Brain pericyte (primary cell): ENCODE measurements around the gene IFNL1.
"Not testable (repeated sequence)": the region's sequence is repeated elsewhere in the genome, so short reads cannot be mapped to it uniquely, and the experiment has no call there.

ENCODE experiments used
- DNase-seq: peaks from one replicate; pipeline ENCODE4 v3.0.0-alpha.2; 2012; ENCODE audit warnings: low read depth, low spot score

Gene IFNL1

DNA sequence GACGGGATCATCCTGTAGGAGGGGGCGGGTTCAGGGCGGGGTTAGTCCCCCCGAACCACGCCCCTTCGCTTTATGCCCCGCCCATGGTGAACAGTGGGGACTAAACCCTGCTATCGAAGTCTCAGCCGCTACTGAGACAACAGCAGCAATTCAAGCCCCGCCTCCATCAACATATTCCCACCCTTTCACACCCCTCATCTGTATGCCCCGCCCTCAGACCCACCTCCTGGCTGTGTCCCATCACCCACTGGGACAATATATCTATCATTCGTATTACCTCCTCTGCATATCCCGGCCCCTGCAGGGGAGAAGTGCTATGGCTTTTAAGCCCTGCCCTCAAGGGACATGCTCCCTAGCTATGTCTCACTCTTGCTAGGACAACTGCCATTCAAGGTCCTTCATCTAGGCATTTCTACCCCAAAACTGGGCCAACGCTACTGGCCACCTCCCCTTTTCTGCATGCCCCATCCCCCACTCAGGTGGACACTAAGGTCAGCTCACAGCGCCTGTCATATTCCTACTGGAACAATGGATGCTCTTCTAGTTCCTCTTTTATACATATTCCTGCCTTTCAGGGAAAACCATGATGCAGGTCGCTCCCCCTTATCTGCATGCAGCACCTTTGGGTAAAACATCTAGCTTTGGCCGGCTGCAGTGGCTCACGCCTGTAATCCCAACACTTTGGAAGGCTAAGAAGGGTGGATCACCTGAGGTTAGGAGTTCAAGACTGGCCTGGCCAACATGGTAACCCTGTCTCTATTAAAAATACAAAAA, 12.5 kb downstream of the IFNL1 start:
- no peak for DNase-seq

DNA sequence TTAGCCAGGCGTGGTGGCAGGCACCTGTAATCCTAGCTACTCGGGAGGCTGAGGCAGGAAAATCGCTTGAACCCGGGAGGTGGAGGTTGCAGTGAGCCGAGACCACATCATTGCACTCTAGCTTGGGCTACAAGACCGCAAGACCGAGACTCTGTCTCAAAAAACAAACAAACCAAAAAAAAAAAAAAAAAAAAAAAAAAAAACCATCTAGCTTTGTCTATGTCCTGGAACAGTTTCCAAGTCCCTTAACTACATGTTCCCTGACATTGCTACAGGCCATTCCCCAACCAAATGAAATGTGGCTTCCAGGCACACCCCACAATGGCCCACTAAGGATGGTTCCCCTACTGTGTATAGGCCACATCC, 13.1 kb downstream of the IFNL1 start:
- DNase-seq: not testable (repeated sequence)

DNA sequence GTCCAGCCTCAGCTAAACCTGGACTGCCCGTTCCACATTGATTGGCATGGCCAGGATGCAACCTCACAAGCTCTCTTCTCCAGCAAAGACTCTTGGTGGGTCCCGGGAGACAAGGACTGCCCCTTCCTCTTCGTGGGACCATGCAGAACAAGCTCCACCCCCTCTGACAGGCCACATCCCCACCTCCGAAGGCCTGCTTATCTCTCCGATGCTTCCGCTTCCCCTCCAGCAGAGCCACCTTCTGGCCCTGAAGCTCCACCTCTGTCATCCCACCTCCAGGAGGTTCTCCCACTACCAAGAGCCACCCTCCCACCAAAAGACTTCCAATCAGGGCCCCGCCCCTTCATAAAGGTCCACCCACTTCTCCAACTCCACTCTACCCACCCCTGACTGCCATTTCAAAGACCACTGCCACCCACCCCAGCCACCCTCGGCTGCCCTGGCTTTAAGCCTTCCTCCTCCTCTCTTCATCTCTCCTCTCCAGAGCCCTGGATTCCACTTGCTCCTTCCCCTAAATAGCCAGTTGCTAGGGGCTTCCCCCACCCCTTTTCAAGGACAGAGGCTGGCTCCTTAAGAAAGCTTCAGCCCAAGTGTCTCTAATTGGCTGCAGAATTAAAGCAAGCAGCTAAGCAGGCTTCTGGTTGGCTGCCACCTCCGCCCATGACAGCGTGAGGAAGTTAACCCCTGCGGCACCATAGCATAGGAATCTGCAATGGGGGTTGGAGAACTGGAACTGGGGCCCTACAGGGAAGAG, 14.5 kb downstream of the IFNL1 start:
- no peak for DNase-seq

DNA sequence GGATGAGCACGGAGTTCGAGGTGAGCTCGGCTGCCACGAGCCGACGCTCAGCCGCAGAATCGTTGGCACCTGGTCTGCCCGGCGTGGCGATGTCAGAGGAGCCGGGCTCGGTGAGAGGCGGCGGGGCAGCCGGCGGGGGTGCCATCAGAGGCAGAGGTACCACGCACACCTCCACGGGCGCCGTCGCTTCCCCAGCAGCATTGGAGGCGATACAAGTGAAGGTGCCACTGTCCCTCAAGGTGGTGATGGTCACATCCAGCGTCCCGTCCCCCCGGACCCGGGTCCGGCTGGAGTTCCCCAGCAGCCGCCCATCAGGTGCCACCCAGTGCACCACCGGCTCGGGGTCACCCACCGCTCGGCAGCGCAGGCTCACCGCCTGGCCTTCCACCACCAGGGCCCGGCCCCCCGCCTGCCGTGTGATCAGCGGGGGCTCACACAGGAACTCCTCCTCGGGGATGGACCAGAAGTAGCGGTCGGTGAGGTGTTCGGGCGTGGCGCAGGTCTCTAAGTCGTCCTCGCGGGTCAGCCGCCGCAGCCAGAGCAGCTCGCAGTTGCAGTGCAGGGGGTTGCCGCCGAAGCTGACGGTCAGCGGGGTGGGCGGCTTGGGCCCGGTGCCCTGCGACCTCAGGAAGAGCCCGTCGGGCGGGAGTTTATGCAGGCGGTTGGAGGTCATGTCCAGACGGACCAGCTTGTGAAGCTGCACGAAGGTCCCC, 18.0 kb downstream of the IFNL1 start:
- DNase-seq: no peak

DNA sequence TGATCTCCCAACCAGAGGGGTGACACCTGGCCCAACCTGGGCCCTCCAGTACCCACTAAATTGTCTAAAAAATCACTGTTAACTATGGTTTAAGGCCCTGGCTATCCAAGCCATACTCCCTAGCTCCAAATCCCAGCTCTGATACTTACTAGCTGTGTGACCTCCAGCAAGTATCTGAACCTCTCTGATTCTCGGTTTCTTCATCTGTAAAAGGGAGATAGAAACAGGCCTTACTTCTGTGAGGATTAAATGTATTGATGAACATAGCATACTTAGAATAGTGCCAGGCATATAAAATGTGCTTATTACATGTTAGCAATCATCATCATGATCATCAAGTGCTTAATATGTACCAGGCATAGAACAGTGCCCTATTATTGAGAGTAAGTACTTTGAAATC, 19.7 kb downstream of the IFNL1 start:
- no peak for DNase-seq

DNA sequence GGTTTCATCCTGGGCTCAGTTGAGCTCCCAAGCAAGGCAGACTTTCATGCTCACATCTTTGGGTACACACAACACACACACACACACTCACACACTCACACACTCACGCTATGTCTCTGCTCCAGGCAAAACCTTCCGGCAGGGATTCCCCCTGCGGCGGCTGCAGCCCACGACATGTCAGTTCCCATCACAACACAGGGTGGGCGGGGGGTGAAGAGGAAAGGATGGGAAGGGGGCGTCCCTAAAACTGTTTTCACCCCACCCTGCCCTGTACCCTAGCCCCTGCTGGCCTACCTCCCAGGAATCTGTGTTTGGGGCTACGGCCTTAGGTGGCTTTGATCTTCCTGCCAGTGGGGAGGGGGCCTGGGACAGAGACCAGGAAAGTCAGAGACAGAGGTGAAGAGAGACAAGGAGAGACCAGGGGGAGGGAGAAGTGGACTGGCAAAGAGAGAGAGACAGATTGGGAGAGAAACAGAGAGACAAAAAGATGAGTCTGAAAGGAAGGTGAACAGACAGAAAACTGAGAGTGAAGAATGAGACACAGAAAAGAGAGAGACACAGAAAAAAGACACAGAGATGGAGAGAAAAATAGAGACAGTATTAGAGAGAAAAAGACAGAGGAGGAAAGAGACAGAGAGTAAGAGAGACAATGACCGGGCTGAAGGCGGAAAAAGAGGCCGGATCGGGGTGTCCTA, 20.6 kb downstream of the IFNL1 start:
- DNase-seq: no peak

DNA sequence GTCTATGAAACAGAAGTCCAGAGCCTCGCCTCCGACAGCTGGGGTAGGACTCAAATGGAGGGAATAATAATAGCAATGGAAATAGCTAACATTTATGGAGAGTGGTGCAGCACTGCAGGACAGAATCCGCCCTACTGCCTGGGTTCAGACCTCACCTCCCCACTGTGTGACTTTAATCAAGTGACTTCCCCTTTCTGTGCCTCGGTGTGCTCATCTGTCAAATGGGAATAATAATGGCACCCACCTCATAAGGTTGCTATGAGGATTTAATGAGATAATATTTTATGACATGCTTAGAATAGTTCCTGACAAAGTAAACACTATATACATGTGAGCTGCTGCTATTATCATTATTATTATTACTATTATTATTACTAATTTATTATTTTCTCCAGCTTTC, 21.3 kb downstream of the IFNL1 start:
- DNase-seq: no peak

DNA sequence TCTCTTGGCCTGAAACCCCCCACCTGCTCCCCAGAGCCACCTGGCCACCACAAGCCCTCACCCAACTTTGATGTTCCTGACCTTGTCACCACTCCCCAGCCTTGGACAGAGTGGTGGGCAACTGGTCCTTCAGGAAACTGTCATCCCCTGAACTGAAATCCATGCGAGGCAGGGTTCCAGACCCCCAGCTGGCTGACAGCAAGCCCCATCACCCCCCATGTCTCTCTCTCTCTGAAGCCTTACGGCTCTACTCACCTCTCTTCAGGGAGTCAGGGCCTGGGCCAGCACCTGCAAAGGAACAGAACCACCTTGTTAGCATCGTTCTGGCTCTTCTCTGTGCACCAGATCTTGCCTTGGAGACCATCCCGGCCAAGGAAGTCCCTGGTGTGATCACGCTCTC, 21.9 kb downstream of the IFNL1 start:
- DNase-seq: no peak

DNA sequence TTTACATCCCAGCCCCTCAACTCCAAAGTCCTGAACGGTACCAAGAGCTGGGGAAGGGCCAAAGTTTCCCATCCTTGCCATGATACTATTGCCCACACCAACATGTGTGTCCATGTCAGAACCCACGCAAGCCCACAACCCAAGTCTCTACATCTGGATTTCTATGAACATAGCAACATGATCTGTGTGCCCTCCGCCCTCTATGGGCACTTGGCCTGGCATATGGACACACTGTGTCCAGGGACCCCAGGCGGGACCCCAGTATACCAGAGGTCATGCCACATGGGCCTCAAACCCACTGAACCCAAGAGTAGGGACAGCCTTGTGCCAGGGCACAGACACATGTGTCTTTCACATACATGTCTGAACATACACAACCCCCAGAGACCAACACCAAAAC, 22.5 kb downstream of the IFNL1 start:
- no peak for DNase-seq

DNA sequence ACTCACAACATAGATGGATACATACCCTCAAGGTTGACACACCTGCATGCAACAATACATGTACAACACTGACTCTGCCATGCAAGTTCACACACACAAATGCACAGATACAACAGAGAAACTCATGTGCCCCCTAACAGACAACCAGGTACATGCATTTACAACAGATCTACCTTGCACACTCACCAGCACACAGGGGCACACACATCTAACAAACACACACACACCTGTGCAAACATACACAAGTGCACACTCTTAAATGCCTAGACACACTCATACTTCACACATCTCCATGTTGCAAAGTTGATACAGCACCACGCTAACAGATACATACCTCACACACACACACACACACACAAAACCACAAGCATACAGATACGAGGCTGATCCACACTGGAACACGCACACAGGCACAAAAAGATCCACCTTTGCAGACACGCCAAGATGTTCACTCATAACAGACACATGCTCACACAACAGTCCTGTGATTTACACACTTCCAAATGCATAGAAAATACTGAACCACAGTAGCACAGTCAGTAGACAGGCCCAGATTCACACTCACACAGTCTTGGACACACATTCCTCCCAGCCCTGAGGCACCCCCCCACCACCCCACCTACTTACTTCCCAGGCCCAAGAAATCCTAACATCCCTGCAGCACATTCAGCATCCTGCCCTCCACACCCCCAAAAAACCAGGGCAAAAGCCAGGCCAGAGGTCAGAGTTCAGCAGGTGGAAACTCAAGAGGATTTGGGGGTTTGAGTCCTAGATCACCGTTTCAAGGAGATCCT, 23.1 kb downstream of the IFNL1 start:
- DNase-seq: no peak

DNA sequence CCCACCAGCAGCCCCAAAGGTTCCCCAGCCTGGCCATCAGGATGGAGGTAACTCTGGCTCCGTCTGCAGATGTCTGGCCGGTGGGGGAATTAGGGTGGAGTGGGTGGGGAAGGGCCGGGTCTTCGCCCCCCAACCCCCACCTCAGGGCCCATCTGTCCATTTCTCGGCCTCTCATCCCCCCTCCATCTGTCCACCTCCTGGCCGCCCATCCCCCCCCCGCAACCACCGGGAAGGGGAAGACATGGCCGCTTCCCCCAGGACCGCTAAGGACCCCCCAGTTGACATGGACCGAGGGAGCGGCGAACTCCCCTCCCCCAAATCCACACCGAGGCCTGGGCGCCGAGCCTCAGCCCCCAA, 23.7 kb downstream of the IFNL1 start:
- no peak for DNase-seq

DNA sequence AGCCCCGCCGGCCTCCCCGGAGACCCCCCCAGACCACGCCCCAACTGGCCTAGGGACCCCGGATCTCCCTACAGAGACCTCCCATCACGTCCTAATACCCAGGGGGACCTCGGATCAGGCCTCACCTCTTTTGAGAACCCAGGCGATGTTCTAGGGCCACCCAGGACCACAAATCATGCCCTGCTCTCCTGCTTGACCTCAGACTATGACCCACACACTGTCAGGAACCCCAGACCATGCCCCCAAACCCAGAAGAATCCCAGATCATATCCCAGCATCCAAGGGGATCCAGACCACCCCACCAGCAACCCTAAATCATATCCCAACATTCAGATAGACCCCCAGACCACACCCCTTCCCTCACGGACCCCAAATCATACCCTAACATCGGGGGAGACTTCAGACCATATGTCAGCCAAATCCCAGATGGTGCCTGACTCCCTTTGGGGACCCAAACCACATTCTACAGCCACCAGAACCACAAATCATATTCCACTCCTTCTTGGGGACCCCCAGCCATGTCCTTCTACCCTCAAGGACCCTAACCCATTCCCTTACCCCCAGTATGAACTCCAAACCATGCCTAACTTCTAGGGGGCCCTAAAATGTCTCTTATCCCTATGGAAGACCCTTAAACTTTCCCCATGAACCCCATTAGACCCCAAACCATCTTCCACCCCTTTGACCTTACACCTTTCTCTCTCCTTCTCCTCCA, 25.1 kb downstream of the IFNL1 start:
- DNase-seq: no peak

DNA sequence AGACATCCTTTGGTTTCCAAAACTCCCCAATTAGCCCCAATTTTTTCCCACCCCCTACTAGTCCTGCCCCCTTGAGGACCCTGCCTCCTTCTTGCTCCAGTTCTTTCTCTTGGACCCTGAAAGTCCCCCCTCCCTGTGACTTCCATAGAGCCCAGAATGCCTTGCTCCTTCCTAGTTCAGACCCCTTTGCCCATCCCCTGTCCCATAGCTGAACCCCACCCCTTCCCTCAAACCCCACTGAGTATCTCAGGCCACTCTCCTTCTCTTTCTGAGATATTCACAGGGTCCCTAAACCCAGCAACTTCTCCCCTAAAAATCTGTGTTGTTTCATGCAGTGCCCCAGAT, 25.6 kb downstream of the IFNL1 start:
- DNase-seq: no peak

DNA sequence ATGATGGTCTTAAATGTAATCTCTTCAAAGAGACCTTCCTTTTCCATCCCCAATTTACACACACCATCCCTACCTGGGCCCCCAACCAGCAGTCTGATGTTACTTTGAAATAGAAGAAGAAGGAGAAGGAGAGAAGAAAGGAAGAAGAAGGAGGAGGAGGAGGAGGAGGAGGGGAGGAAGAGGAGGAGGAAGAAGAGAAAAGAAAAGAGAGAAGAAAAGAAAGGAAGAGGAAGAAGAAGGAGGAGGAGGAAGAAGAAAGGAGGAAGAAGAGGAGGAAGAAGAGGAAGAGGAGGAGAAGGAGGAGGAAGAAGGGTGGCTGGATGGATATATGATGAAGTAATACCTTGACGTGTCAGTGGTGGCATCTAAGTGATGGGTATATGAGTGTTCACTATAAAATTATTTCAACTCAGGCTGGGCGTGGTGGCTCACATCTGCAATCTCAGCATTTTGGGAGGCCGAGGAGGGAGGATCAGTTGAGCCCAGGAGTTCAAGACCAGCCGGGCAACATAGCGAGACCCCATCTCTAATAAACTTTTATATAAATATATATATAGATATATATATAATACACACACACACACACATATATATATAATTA, 28.1 kb downstream of the IFNL1 start:
- no peak for DNase-seq

DNA sequence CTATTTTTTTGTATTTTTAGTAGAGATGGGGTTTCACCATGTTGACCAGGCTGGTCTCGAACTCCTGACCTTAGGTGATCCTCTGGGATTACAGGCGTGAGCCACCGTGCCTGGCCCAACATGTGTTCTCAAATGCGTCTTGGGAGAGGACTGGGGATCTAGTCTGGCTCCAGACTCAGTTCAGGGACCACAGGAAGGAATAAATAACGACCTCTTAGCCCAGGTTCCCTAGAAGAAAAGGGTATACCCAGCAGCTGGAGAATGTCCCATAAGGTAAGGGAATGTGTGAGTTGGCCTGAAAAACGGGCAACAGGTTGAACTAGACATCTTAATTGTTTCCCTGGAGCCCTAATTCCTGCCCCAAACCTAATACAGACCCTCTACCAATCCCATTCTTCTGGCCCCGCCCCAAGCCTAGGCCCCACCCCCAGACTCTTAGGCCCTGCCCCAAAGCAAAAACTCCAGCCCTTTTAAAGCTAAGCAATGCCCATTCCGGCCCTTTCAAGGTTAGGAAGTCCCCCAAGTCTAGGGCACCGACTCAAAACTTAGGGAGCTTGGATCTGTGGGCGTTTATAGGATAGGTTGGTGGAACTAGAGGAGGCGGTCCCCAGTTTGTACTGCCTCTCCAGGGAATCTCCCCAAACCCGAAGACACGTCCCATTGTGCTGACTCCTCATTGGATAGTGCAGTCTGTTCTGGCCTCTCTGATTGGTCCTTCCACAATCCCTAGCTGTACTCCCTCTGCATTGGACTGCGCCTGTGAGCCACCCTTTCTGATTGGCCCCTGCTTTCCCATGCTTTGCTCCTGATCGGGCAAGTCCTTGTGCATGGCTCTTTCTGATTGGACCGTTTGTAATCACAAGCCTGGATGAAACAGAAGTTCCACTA, 29.8 kb downstream of the IFNL1 start:
- no peak for DNase-seq

DNA sequence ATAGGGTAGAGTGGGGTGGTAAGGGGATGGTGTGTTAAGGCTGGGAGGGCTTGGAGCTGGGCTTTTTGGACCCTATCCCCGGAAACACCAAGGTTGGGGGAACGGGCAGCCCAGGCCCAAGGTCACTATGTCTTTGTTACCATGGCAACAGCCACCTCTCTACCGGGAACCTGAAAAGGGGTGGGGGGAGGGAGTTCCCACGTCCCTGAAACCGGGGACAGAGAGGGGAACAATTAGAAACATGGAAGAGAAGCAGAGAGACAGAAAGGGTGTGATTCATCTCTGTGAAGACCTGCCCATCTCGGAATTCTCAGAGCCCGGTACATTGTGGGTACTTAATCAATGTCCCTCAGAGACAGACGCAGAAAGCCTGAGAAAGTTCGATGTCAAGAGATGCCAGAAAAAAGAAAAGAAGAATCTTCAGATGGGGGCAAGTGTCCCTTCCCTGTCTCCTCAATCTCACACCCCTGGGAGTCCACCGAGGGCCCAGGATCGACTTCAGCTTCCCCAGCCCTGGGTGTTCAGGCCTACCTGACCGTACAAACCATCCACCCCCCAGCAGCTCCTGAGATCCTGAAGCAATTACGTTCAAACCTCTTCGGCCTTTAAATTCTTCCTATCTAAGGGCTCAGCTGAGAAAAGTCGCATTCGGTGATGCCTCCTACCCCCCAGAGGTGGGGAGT, 31.3 kb downstream of the IFNL1 start:
- DNase-seq: no peak

DNA sequence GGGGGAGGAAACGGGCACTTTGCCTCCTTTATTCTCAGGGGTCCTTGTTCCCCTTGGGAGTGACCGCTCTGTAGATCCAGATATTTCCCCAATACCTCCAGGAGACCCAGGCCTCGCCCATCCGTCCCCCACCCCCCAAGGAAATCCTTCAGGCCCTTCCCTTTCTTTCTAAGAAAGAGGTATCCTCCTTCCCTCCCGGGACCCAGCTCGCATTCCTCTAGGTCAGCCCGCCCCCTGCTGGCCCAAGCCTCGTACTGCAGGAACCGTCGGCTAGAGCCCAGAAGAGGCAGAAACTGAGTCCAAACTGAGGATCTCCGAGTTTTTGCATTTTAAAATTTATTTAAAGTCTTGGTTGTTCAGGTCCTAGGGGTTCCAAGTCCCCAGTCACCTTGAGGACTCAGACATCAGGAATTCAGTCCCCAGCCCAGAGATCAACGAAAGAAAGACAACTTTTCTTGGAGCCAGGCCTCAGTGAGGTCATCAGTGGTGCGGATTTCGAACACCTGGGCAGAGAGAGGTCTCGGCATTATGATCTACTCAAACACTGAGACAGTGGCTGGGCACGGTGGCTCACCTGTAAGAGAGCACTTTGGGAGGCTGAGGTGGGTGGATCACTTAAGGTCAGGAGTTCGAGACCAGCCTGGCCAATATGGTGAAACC, 32.0 kb downstream of the IFNL1 start:
- no peak for DNase-seq

DNA sequence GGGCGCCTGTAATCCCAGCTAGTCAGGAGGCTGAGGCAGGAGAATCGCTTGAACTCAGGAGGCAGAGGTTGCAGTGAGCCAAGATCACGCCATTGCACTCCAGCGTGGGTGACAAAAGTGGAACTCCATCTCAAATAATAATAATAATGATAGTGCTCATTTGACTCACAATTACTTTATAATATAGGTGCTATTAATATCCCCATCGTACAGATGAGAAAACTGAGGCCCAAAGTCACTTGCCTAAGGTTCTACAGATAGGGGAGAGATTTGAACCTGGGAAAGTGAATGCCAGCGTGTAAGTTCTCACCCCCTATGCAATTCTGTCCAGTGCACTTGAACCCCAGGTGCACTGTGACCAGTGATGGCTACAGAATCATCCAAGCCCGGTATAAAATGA, 33.7 kb downstream of the IFNL1 start:
- no peak for DNase-seq
